Amygdala (tissue), 56 donors: Measurements from ENCODE around the gene PSAT1.
A peak's percentile ranks its signal among the peaks of the same experiment; 100 is the strongest.

Experiments used
- DNase-seq, 56 donors: peaks; one replicate each; lab custom pipeline; 2025; lab: John Stamatoyannopoulos, UW

PSAT1 gene

GRCh38 chr9:78358329-78359051 is 61.6 kb downstream of the PSAT1 start:
- DNase-seq: peak in 5 of 56 donors; percentile 1 to 23 (median 3)

DNA sequence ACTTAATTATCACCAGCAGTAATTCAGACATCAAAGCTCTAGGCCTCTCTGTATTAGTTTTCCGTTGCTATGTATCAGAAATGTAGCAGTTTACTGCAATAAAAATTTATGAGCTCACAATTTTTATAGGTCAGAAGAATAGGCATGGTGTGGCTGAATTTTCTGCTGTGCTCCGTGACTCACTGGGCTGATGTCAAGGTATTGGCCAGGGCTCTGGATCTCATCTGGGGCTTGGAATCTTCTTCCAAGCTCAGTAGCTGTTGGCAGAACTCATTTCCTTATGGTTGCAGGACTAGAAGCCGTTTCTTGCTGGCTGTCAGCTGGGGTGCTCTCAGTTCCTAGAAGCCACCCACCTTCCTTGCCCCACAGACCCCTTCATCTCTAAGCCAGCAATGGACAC is 66.3 kb downstream of the PSAT1 start:
- DNase-seq: no peak

- DNase-seq: peak in 1 of 56 donors; percentile 4
Measured at GRCh38 chr9:78365748-78366697, 69.1 kb downstream of the PSAT1 start.

DNA sequence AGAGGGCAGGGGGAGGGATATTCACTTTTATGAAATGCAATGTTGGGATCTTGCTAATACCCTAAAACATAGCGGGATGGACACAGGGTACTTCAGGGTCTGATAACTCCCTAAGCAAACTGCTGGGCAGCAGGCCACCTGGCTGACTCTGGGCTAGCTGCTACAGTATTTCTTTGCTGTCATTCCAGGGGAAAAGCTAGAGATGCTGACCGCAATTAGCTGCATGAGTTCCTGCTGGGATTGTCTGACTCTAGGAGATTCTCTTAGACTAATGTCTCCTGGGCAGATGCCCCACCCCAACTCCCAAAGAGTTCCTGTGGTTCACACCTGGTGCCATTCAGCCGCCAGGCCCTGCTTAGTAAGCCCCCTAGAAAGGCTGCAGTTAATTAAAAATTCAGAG is 69.9 kb downstream of the PSAT1 start:
- no peak for DNase-seq

- no peak for DNase-seq
Measured at GRCh38 chr9:78368236-78368635, 71.3 kb downstream of the PSAT1 start.

DNA sequence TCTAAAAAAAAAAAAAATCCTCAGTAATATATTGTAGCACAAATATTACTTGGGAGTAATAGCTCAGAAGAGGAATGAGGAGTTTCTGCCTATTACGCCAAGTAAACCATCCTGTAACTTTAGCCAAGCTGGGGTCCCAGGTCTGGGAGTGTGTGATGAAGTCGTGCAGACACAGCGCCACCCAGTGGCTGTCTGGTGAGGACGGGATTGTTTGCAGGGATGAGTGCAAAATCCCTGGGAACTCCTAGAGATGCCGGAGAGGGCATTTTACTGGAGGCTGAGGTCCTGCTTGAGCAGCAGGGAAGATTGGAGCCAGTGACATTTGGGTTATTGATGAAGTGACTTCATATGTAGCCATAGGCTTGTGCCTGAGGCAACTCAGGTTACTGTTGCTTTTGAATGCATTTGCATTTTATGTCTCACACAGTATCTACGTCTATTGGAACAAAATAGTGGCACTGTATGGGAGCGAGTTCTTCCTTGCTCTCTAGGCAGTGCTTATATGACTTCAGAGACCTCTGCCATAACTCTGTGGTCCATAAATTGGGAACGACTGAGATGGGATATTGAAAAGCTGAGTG is 72.8 kb downstream of the PSAT1 start:
- DNase-seq: peak in 54 of 56 donors; percentile 9 to 90 (median 50)

DNA sequence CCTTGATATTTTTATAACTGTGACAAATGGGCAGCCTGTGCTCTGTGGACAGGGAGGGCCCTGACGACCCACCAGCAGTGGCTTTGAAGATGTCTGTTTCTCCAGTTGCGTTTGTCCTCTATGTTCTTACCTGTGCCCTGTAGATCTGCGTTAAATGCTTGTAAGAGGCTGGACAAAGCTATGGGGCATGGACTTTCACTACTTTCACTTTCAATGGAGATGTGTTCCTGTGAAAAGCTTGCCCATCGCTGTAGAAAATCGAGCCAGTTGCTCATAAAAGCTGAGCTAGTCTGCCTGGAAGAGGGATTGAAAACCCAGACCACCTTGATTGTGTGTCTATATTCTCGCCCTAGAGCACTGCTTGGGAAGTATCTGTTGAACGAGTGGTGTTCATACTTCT is 74.1 kb downstream of the PSAT1 start:
- no peak for DNase-seq

GRCh38 chr9:78371981-78372380 is 75.1 kb downstream of the PSAT1 start:
- DNase-seq: no peak
